Keratinocyte (primary cell): ENCODE measurements around the gene MARCHF3.

Experiments
- CTCF ChIP-seq, 3 experiments: IDR thresholded peaks in 1 of 3; conservative IDR thresholded peaks in 1 of 3; optimal IDR thresholded peaks in 1 of 3; 2 replicates in 2 of 3; 3 replicates in 1 of 3; pipeline versions ENCODE3 to v1.5.1; 2011; ENCODE audit warnings: low read length in 3 of 3, mild to moderate bottlenecking in 3 of 3, moderate library complexity in 2 of 3, control low read depth in 1 of 3, inconsistent platforms in 1 of 3; ENCODE audit not compliant: insufficient read depth in 2 of 3; ENCODE audit errors: extremely low read depth in 1 of 3
- EZH2 ChIP-seq: IDR thresholded peaks from one replicate; pipeline ENCODE4 v1.6.1; 2012; ENCODE audit warnings: inconsistent platforms, mild to moderate bottlenecking, low read length, moderate library complexity

DNA sequence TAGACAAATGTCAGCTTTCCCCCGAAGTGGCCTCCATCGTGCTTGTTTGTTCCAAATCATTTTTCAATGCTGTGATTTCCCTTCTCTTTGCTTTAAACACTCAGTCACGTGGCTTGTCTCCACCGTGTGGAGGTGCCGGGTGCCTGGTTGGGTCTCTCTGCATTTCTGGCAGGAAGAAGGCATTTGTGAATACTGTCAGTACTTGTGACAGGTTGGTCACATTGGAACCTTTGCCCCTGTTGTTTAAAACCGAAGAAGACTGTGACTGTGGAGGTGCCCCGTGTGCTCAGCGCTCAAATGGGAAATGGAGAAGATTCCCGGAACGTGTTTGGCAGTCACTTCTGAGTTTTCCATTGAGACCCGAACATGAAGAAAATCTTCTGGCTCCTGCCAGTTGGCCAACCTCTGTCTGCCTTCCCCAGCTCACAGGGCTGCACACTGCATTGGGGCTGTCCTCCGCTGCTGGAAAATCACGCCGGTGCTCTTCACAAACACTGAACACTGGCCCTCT lies 178.8 kb downstream of the MARCHF3 start:
- no peak for TF ChIP-seq CTCF (optimal IDR thresholded peaks at IDR 0.05 in 1 of 3, IDR thresholded peaks at IDR 0.05 in 1 of 3, conservative IDR thresholded peaks at IDR 0.05 in 1 of 3; ENCODE audit: extremely low read depth in 1 of 3, insufficient read depth in 2 of 3, low read length in 3 of 3)
- no peak for TF ChIP-seq EZH2
